Fibroblast of pulmonary artery (primary cell): ENCODE results near the gene GPAM.

ENCODE experiments used
- DNase-seq: peaks from one replicate; pipeline ENCODE4 v3.0.0-alpha.2; 2010; ENCODE audit warnings: low read depth
- H3K4me3 ChIP-seq: replicated peaks from 2 replicates; pipeline ENCODE4 v1.5.1; 2011; ENCODE audit warnings: low read depth, mild to moderate bottlenecking, control low read depth, low read length, moderate library complexity
- CTCF ChIP-seq: IDR thresholded peaks from 2 replicates; pipeline ENCODE4 v1.5.1; 2011; ENCODE audit warnings: mild to moderate bottlenecking, control low read depth, low read length, inconsistent platforms; ENCODE audit errors: missing control alignments

The GPAM gene

GRCh38 chr10:112145263-112145662 lies 38.3 kb downstream of the GPAM start:
- no peak for DNase-seq
- TF ChIP-seq CTCF: no peak
- H3K4me3 ChIP-seq: no peak overlapping the region

GRCh38 chr10:112143420-112143819 lies 40.1 kb downstream of the GPAM start:
- DNase-seq: no peak
- H3K4me3 ChIP-seq: no peak overlapping the region
- no peak for TF ChIP-seq CTCF

GRCh38 chr10:112141292-112141691 lies 42.3 kb downstream of the GPAM start:
- DNase-seq: no peak
- no peak overlapping the region for H3K4me3 ChIP-seq
- TF ChIP-seq CTCF: no peak

GRCh38 chr10:112140110-112140970 lies 43.2 kb downstream of the GPAM start:
- TF ChIP-seq CTCF: peak; percentile 93
- no peak overlapping the region for H3K4me3 ChIP-seq
- peak; percentile 72 for DNase-seq

- TF ChIP-seq CTCF: no peak
- no peak for DNase-seq
- no peak overlapping the region for H3K4me3 ChIP-seq
Observed at GRCh38 chr10:112139176-112139575, 44.4 kb downstream of the GPAM start.

GRCh38 chr10:112137154-112137987 lies 46.2 kb downstream of the GPAM start:
- TF ChIP-seq CTCF: peak; percentile 93
- DNase-seq: peak; percentile 68
- H3K4me3 ChIP-seq: no peak overlapping the region
